ENCODE data around the gene PPA1. TPM values are rescaled to one million over a fixed set of nuclear protein-coding genes. Genes with fewer than 3 reads are reported as not detected.
"Not testable (repeated sequence)": the region's sequence is repeated elsewhere in the genome, so short reads cannot be mapped to it uniquely, and the experiment has no call there.

PPA1 gene
- total RNA-seq, 2 experiments from 2014 or later: 124 to 132 TPM

DNA sequence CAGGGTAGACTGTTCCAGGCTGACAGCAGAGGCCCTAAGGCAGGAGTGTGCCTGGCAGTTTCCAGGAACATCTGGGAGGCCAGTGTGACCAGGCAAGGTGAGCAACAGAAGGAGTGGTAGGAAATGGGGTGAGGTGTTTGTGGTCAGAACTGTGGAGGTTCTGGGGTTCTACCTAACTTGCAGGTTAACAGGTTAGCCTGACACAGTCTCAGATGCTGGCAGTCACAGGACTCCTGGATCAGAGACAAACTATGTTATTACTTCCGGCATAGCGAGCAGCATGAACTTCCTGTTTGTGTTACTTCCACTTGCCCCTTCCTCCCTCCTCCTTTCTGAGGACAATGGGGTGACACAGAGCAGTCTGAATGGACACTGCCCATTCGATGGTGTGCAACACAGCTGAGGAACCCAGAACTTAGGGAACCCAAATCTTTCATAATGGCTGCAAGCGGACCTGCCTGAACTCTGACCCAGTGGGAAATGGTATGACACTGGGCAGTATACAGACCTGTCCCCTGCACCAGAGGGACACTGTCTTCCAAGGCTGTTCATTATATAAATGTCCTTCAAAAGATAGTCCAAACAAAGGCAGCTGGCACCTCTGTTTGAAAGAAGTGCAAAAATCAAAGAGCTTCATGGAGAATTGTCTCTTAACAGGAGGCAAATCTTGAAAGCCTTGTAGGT is 59.0 kb downstream of the PPA1 start:
- CTCF ChIA-PET: interaction anchor here (2.6 kb wide), 1 partner anchor 28 kb away, joined by 13 read pairs; the partner anchor contains the start of gene TYSND1
- Mint-ChIP-seq H3K27ac (peak overlapping the region; percentile 91), H3K27me3 (peaks cover 3% of the 10 kb centered on the region)

DNA sequence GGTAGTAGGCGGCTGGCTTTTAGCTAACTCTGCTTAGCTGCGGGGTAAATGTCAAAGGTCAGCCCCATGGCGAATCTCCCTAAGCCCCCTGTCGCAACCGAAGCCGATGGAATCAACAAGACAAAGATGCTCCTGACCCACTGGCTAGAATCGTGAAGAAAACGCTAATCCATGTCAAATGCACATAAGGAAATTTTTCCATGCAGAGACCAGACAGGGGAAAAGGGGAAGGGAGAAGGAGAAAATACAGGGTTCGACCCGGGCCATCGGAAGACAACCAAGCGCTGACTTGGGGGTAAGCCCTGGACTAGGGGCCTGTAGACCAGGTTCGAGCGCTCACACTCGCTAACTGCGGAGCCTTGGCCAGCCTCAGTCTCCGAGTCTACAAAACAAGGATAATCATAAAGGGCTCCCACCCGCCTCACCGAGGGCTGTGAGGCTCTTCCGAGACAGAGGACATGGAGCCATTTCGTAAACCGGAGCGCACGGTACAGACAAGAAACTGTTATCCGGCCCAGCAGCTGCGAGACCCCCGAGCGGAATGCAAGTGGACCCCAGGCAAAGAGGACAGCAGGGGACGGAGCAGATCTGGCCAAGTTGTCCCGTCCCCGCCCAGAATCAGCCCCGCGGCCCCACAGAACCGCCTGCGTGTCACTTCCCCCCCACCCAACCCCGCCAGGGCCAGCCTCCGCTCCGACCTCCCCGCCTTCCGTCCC is 63.4 kb downstream of the PPA1 start:
- H3K9me3 Mint-ChIP-seq: peaks cover 4% of the 10 kb centered on the region

More for the DNA sequence above, 59.0 kb downstream of the PPA1 start:
- H3K36me3 Mint-ChIP-seq (ENCODE audit: low read depth): peaks cover 3% of the 10 kb centered on the region
- DNase-seq: peak; percentile 61
- no peak overlapping the region for H3K4me3 Mint-ChIP-seq
- peaks cover 31% of the 10 kb centered on the region for H3K4me1 Mint-ChIP-seq
- POLR2A ChIA-PET: no interaction called here
- peaks cover 4% of the 10 kb centered on the region for H3K9me3 Mint-ChIP-seq

DNA sequence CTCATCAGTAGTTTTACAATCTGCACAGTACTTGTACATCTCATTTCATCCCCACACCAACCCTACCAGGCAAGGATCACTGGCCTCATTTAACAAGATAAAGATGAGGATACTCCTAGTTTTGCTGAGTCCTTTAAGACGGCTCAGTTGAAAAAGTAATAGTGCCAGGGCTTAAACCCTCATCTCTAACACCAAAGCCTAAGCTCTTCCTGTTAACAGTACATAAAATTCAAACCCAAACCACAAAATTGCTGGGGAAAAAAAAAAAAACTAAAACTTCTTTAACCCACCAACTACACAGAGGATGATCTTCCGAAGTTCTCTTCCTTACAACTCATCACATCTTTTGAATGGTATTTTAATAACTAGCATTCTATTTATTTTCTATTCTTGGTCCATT is 64.2 kb downstream of the PPA1 start:
- Mint-ChIP-seq H3K4me1 (peaks cover 62% of the 10 kb centered on the region), H3K9me3 (peaks cover 4% of the 10 kb centered on the region), H3K27ac (peak overlapping the region; percentile 97), H3K27me3 (no peaks in the 10 kb centered on the region), H3K36me3 (ENCODE audit: low read depth) (peaks cover 31% of the 10 kb centered on the region), H3K4me3 (peak overlapping the region; percentile 84)
- POLR2A ChIA-PET: interaction anchor here (1.2 kb wide), 1 partner anchor 23 kb away, joined by 3 read pairs; the partner anchor contains the start of gene TYSND1
- no peak for DNase-seq
- CTCF ChIA-PET: interaction anchor here (1.0 to 2.0 kb wide), 4 partner anchors 13 to 64 kb away, joined by 3 to 8 read pairs (median 4); partner anchors contain the start of genes PPA1 and TYSND1

More for the DNA sequence above, 63.4 kb downstream of the PPA1 start:
- ChIA-PET POLR2A (interaction anchor here (2.2 kb wide), 1 partner anchor 24 kb away, joined by 19 read pairs; the partner anchor contains the start of gene TYSND1), CTCF (interaction anchor here (0.7 to 2.1 kb wide), 6 partner anchors 12 to 359 kb away, joined by 3 to 27 read pairs (median 3); partner anchors contain the start of genes PPA1 and TYSND1)
- Mint-ChIP-seq H3K27ac (peak overlapping the region; percentile 97), H3K27me3 (no peaks in the 10 kb centered on the region), H3K4me3 (peak overlapping the region; percentile 84), H3K4me1 (peaks cover 63% of the 10 kb centered on the region), H3K36me3 (ENCODE audit: low read depth) (peaks cover 27% of the 10 kb centered on the region)
- no peak for DNase-seq

DNA sequence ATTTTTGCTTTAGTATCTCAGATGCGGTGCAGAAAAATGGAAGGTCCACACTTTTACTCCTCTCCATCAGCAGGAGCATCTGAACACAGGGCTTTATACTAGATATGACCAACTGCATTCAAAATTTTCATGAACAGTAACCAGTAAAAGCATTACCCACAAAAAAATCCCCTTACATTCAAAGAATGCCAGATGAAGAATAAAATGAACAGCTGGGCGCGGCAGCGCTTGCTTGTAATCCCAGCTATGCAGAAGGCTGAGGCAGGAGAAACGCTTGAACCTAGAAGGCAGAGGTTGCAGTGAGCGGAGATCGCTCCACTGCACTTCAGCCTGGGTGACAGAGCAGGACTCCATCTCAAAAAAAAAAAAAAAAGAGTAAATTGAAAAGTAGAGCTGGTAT is 66.0 kb downstream of the PPA1 start:
- peaks cover 36% of the 10 kb centered on the region for H3K36me3 Mint-ChIP-seq (ENCODE audit: low read depth)
- peaks cover 4% of the 10 kb centered on the region for H3K9me3 Mint-ChIP-seq
- no peak for DNase-seq
- H3K27ac Mint-ChIP-seq: no peak overlapping the region
- H3K27me3 Mint-ChIP-seq: no peaks in the 10 kb centered on the region
- CTCF ChIA-PET: interaction anchor here (0.6 to 2.0 kb wide), 4 partner anchors 12 to 32 kb away, joined by 3 to 6 read pairs (median 4); no protein-coding TSS in a partner anchor
- POLR2A ChIA-PET: no interaction called here
- no peak overlapping the region for H3K4me3 Mint-ChIP-seq
- peaks cover 68% of the 10 kb centered on the region for H3K4me1 Mint-ChIP-seq

DNA sequence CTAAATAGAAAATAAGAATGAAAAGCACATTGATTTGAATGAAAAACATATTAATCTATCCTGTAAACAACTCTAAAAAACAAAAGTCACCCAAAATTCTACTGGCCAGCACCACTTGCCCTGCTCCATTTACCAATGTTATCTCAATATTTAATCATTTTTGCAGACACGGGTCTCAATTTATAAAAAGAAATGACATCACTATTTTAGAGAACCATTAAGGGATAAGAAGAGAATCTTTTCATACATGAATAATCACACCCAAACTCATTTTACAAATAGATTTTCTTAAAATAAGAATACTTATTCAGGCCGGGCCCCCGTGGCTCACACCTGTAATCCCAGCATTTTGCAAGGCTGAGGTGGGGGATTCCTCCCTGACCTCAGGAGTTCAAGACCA is 66.8 kb downstream of the PPA1 start:
- Mint-ChIP-seq H3K9me3 (peaks cover 4% of the 10 kb centered on the region), H3K27ac (peak overlapping the region; percentile 78), H3K27me3 (no peaks in the 10 kb centered on the region), H3K4me3 (no peak overlapping the region), H3K4me1 (peaks cover 72% of the 10 kb centered on the region), H3K36me3 (ENCODE audit: low read depth) (peaks cover 43% of the 10 kb centered on the region)
- DNase-seq: no peak
- ChIA-PET CTCF (no interaction called here), POLR2A (no interaction called here)

DNA sequence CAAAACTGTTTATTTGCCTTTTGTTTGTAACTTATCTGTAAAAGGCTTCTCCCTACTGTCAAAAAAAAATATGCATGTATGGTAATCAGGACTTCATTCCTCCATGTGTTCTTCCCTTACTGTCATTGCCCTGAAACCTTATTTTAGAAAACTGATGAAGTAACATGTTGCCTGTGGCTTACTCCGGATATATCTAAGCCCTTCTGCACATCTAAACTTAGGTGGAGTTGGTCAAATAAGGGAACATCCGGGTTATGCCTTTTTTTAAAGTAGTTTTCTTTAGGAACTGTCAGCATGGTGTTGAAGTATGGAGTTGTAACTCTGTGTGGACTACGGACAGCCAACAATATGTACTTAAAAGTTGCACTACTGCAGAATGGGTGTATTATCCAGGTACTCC is 69.1 kb downstream of the PPA1 start:
- Mint-ChIP-seq H3K9me3 (no peaks in the 10 kb centered on the region), H3K27me3 (no peaks in the 10 kb centered on the region), H3K27ac (peak overlapping the region; percentile 88), H3K4me3 (peak overlapping the region; percentile 35), H3K4me1 (peaks cover 77% of the 10 kb centered on the region), H3K36me3 (ENCODE audit: low read depth) (peaks cover 54% of the 10 kb centered on the region)
- ChIA-PET CTCF (no interaction called here), POLR2A (no interaction called here)
- no peak for DNase-seq

DNA sequence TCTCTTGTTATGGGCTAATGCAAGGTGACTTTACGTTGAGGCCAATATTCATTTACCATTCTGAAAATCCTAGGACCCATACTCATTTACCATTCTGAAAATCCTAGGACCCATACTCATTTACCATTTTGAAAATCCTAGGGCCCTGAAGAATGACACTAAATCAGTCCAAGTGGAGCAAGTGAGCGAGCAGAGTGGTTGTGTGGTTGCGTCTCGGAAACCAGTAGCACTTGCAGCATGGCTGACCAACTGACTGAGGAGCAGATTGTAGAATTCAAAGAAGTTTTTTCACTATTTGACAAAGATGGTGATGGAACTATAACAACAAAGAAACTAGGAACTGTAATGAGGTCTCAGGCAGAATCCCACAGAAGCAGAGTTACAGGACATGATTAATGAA is 69.8 kb downstream of the PPA1 start:
- peak overlapping the region; percentile 88 for H3K27ac Mint-ChIP-seq
- H3K4me1 Mint-ChIP-seq: peaks cover 73% of the 10 kb centered on the region
- ChIA-PET POLR2A (no interaction called here), CTCF (interaction anchor here (0.7 to 3.5 kb wide), 2 partner anchors 17 to 28 kb away, joined by 4 to 20 read pairs; partner anchors contain the start of gene TYSND1)
- H3K36me3 Mint-ChIP-seq (ENCODE audit: low read depth): peaks cover 54% of the 10 kb centered on the region
- DNase-seq: no peak
- no peaks in the 10 kb centered on the region for H3K27me3 Mint-ChIP-seq
- H3K9me3 Mint-ChIP-seq: no peaks in the 10 kb centered on the region
- peak overlapping the region; percentile 51 for H3K4me3 Mint-ChIP-seq

DNA sequence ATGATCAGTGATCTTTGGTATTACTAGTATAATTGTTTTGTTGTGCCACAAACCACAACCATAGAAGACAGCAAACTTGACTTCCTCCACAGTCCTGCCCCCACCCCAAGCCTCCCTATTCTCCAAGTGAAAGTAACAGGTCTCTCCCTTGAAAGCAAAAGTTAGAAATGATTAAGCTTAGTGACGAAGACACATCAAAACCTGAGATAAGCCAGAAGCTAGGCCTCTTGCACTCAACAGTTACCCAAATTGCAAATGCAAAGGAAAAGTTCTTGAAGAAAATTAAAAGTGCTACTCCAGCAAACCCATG is 70.4 kb downstream of the PPA1 start:
- POLR2A ChIA-PET: no interaction called here
- peak; percentile 83 for DNase-seq
- peaks cover 67% of the 10 kb centered on the region for H3K4me1 Mint-ChIP-seq

DNA sequence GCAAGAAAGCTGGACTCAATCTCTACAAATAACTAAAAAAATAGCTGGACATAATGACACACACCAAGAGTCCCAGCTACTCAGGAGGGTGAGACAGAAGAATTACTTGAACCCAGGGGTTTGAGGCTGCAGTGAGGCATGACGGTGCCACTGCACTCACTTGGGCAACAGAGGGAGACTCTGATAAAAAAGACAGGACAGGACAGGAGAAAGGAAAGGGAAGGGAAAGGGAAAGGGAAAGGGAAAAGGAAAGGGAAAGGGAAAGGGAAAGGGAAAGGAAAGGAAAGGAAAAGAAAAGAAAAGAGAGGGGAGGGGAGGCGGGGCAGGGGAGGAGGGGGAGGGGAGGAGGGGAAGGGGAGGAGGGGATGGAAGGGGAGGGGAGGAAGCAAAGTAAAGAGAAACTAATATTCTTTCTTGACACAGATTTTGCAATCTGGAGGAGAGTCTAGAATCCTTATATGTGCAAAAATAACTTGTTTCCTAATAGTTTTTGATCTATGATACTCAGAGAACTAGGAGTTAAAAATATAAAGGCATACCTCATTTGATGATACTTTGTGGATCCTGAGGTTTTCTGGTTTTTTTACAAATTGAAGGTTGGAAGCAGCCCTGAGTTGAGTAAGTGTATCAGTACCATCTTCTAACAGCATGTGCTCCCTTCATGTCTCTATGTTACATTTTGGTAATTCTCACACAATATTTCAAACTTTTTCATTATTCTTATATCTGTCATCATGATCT is 70.9 kb downstream of the PPA1 start:
- H3K4me1 Mint-ChIP-seq: peaks cover 64% of the 10 kb centered on the region
- H3K4me3 Mint-ChIP-seq: peak overlapping the region; percentile 51
- no peaks in the 10 kb centered on the region for H3K27me3 Mint-ChIP-seq
- CTCF ChIA-PET: interaction anchor here (0.5 to 3.5 kb wide), 3 partner anchors 16 to 589 kb away, joined by 3 to 20 read pairs (median 4); partner anchors contain the start of genes NEUROG3 and TYSND1
- H3K36me3 Mint-ChIP-seq (ENCODE audit: low read depth): peaks cover 58% of the 10 kb centered on the region
- POLR2A ChIA-PET: no interaction called here
- DNase-seq: no peak
- no peaks in the 10 kb centered on the region for H3K9me3 Mint-ChIP-seq
- peak overlapping the region; percentile 88 for H3K27ac Mint-ChIP-seq

More for the DNA sequence above, 70.4 kb downstream of the PPA1 start:
- Mint-ChIP-seq H3K27me3 (no peaks in the 10 kb centered on the region), H3K4me3 (peak overlapping the region; percentile 51), H3K9me3 (no peaks in the 10 kb centered on the region), H3K36me3 (ENCODE audit: low read depth) (peaks cover 54% of the 10 kb centered on the region), H3K27ac (peak overlapping the region; percentile 88)
- CTCF ChIA-PET: interaction anchor here (0.7 to 3.5 kb wide), 2 partner anchors 17 to 27 kb away, joined by 4 to 20 read pairs; partner anchors contain the start of gene TYSND1

DNA sequence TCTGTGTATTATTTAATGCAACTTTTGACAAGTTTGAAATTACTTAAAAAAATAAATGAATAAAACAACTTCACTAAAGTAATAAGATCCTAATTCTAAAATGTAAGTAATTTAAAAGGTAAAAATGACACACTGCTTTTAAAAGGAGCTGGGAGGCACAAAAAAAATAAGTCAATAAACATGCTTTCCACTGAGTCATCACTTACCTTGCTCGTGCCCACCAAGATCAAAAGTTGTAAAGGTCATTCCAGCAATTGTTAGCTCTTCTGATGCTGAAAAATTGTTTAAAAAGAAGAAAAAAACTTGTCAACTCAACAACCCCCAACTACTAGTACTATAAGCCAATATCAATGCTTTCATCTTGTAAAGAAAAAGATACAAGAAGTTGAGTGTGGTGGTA is 72.4 kb downstream of the PPA1 start:
- Mint-ChIP-seq H3K27ac (peak overlapping the region; percentile 87), H3K27me3 (no peaks in the 10 kb centered on the region), H3K4me3 (no peak overlapping the region), H3K4me1 (peaks cover 54% of the 10 kb centered on the region), H3K36me3 (ENCODE audit: low read depth) (peaks cover 62% of the 10 kb centered on the region), H3K9me3 (no peaks in the 10 kb centered on the region)
- ChIA-PET POLR2A (no interaction called here), CTCF (interaction anchor here (1.2 to 3.5 kb wide), 2 partner anchors 11 to 15 kb away, joined by 5 to 20 read pairs; partner anchors contain the start of gene TYSND1)
- DNase-seq: no peak

DNA sequence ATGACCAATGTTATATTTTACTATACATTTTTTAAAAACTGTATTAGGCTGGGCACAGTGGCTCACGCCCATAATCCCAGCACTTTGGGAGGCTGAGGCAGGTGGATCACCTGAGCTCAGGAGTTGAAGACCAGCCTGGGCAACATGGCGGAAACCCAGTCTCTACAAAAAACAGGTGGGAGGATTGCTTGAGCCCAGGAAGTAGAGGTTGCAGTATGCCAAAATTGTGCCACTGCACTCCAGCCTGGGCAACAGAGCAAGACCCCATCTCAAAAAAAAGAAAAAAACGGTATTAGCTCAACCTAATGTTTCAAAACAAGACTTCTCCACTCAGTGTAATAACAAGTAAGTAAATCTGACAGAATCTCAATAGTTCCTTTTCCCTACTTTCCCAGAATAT is 73.9 kb downstream of the PPA1 start:
- Mint-ChIP-seq H3K4me1 (peaks cover 45% of the 10 kb centered on the region), H3K36me3 (ENCODE audit: low read depth) (peaks cover 68% of the 10 kb centered on the region)
- H3K4me3 Mint-ChIP-seq, H3K27ac Mint-ChIP-seq, POLR2A ChIA-PET, DNase-seq, H3K9me3 Mint-ChIP-seq, H3K27me3 Mint-ChIP-seq: not testable (repeated sequence)
- CTCF ChIA-PET: interaction anchor here (5.5 kb wide), 1 partner anchor 13 kb away, joined by 45 read pairs; the partner anchor contains the start of gene TYSND1

DNA sequence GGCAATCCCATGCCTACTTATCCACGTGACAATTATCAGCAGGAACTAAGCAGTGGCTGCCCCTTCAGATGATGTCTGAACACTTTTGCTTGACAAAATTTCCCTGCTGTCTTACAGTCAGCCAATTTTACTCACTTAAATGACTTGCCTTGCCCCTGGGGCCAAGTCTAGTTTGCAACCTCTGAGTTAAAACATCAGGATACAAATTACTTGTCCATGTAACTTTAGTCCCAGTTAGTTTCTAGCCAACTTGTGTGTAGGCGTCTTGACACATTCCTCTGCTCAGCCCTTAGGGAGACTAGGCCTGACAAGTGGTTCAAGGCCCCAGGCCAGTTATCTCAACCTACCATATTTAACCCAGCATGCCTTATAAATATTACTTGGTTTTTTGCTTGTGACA is 75.1 kb downstream of the PPA1 start:
- no peak for DNase-seq
- Mint-ChIP-seq H3K36me3 (ENCODE audit: low read depth) (peaks cover 64% of the 10 kb centered on the region), H3K27ac (no peak overlapping the region), H3K4me1 (peaks cover 34% of the 10 kb centered on the region), H3K4me3 (no peak overlapping the region), H3K27me3 (no peaks in the 10 kb centered on the region), H3K9me3 (no peaks in the 10 kb centered on the region)
- CTCF ChIA-PET: interaction anchor here (5.5 kb wide), 1 partner anchor 12 kb away, joined by 45 read pairs; the partner anchor contains the start of gene TYSND1
- POLR2A ChIA-PET: no interaction called here

All from activated CD4-positive, alpha-beta T cell treated with anti-CD3 and anti-CD28 coated beads, Interleukin-2, amount 10 ng/mL, durations not matched to agents 7 days and 5 days (primary cell).